Mesendoderm (in vitro differentiated cells): ENCODE measurements around the gene NME9.

ENCODE experiments used
- DNase-seq: peaks from one replicate; pipeline ENCODE4 v3.0.0; 2013
- H2AK5ac ChIP-seq: 2 replicates; pipeline ENCODE4 v1.6.1; 2013; ENCODE audit warnings: low read length, inconsistent platforms
- H2BK120ac ChIP-seq: 2 replicates; pipeline ENCODE4 v1.6.1; 2013; ENCODE audit warnings: low read depth, mild to moderate bottlenecking, low read length, moderate library complexity, mixed read lengths
- H2BK15ac ChIP-seq: replicated peaks from 2 replicates; pipeline ENCODE4 v1.6.1; 2013; ENCODE audit warnings: low read depth, mild to moderate bottlenecking, moderate library complexity
- H2BK5ac ChIP-seq: 2 replicates; pipeline ENCODE4 v1.6.1; 2013; ENCODE audit warnings: low read length, inconsistent platforms
- H3K18ac ChIP-seq: 2 replicates; pipeline ENCODE4 v1.6.1; 2013; ENCODE audit warnings: mild to moderate bottlenecking, low read length, mixed read lengths
- H3K23ac ChIP-seq: one replicate; pipeline ENCODE4 v1.6.1; 2013; ENCODE audit warnings: low read length
- H3K27ac ChIP-seq: 2 replicates; pipeline ENCODE4 v1.5.1; 2013; ENCODE audit warnings: low read depth, mild to moderate bottlenecking, inconsistent platforms, low read length, moderate library complexity
- H3K27me3 ChIP-seq: 2 replicates; pipeline ENCODE4 v1.6.1; 2013; ENCODE audit warnings: low read length, control low read depth, mild to moderate bottlenecking, inconsistent platforms; ENCODE audit not compliant: insufficient read depth, poor library complexity
- H3K36me3 ChIP-seq: 2 replicates; pipeline ENCODE4 v1.6.1; 2013; ENCODE audit warnings: low read length, inconsistent platforms; ENCODE audit not compliant: control insufficient read depth, insufficient read depth
- H3K4ac ChIP-seq: one replicate; pipeline ENCODE4 v1.6.1; 2013; ENCODE audit warnings: low read depth, mild to moderate bottlenecking, low read length, moderate library complexity
- H3K4me1 ChIP-seq: 2 replicates; pipeline ENCODE4 v1.6.1; 2013; ENCODE audit warnings: low read depth, low read length, inconsistent platforms; ENCODE audit not compliant: control insufficient read depth
- H3K4me2 ChIP-seq: 2 replicates; pipeline ENCODE4 v1.6.1; 2013; ENCODE audit warnings: low read length
- H3K4me3 ChIP-seq: 2 replicates; pipeline ENCODE4 v1.5.1; 2013; ENCODE audit warnings: mild to moderate bottlenecking, low read length
- H3K56ac ChIP-seq: one replicate; pipeline ENCODE4 v1.6.1; 2013; ENCODE audit warnings: low read length
- H3K79me1 ChIP-seq: 2 replicates; pipeline ENCODE4 v1.6.1; 2013; ENCODE audit warnings: low read length, inconsistent platforms
- H3K79me2 ChIP-seq: 2 replicates; pipeline ENCODE4 v1.6.1; 2013; ENCODE audit warnings: mild to moderate bottlenecking, low read length; ENCODE audit not compliant: control insufficient read depth, insufficient read depth
- H3K9ac ChIP-seq: 2 replicates; pipeline ENCODE4 v1.6.1; 2013; ENCODE audit warnings: low read length, inconsistent platforms
- H4K5ac ChIP-seq: one replicate; pipeline ENCODE4 v1.6.1; 2013; ENCODE audit warnings: low read length
- H4K8ac ChIP-seq: one replicate; pipeline ENCODE4 v1.6.1; 2013; ENCODE audit warnings: low read depth, mild to moderate bottlenecking, control low read depth, low read length, moderate library complexity
- WGBS: extraction: QIAGEN DNeasy Blood & Tissue Kit; methylation state at CpG from one replicate; pipeline ENCODE4 v1.1.7; 2013; ENCODE audit warnings: low lambda C conversion rate, missing lambda C conversion rate; ENCODE audit not compliant: insufficient coverage; ENCODE audit errors: extremely low coverage; 5-methylcytosine and 5-hydroxymethylcytosine counted together

NME9 gene

DNA sequence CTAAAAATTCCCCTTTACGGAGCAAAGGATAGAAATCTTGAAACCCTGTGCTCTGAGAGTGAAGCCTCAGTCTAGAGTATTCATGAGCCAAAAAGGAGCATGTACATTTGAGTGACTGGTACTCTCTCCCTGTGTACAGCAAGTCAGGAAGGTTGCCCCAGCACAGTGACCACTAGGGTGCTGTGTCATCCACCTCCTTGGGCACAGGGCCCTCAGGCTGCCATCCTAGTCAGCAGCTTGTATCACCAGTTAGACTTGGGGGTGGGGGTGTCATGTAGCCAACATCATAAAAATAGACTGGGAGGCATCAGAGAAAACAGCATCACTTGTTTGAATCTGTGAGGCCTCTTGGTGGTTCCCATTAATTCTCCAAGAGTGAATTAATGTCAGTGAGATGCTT is 12.0 kb downstream of the NME9 start:
- no CpG with 5 or more reads among the region's 1 CpG for WGBS

DNA sequence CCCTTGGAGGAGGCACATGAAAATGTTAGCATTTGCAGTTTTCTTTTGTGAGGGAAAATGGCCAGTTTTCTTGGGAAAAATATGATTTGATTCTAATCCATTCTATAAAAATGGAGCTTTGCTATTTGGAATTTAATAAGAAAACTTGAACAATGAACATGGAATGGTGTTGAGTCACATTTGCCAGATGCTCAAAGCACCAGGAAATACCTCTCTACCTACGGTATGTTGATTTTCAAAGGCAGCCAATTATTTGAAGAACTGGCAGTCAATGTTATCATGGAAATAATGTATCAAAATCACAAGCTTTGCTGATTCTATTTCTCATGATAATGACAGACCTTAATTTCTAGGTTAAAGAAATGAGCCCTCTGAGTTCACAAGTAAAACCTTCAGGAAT is 14.9 kb downstream of the NME9 start:
- Histone ChIP-seq H3K36me3 (no peaks in the 10 kb centered on the region), H3K79me2 (no peaks in the 10 kb centered on the region), H3K4ac (no peak overlapping the region), H3K4me2 (no peak overlapping the region), H3K27me3 (no peaks in the 10 kb centered on the region), H2BK120ac (no peak overlapping the region), H3K79me1 (no peaks in the 10 kb centered on the region), H3K9ac (no peak overlapping the region), H3K56ac (no peak overlapping the region), H4K8ac (no peak overlapping the region), H3K18ac (no peak overlapping the region), H2BK15ac (no peak overlapping the region), H4K5ac (no peak overlapping the region), H3K27ac (no peak overlapping the region), H3K23ac (no peak overlapping the region), H3K4me3 (no peak overlapping the region), H2AK5ac (no peak overlapping the region), H2BK5ac (no peak overlapping the region), H3K4me1 (no peaks in the 10 kb centered on the region)
- no CpG with 5 or more reads among the region's 1 CpG for WGBS
- no peak for DNase-seq

More for the DNA sequence above, 12.0 kb downstream of the NME9 start:
- Histone ChIP-seq H3K9ac (no peak overlapping the region), H2BK120ac (no peak overlapping the region), H3K56ac (no peak overlapping the region), H3K4me3 (no peak overlapping the region), H3K4me1 (no peaks in the 10 kb centered on the region), H3K79me1 (no peaks in the 10 kb centered on the region), H3K36me3 (no peaks in the 10 kb centered on the region), H2BK15ac (no peak overlapping the region), H2BK5ac (no peak overlapping the region), H4K5ac (no peak overlapping the region), H3K4ac (no peak overlapping the region), H2AK5ac (no peak overlapping the region), H3K27ac (no peak overlapping the region), H3K27me3 (no peaks in the 10 kb centered on the region), H4K8ac (no peak overlapping the region), H3K18ac (no peak overlapping the region), H3K23ac (no peak overlapping the region), H3K79me2 (no peaks in the 10 kb centered on the region), H3K4me2 (no peak overlapping the region)
- DNase-seq: no peak

DNA sequence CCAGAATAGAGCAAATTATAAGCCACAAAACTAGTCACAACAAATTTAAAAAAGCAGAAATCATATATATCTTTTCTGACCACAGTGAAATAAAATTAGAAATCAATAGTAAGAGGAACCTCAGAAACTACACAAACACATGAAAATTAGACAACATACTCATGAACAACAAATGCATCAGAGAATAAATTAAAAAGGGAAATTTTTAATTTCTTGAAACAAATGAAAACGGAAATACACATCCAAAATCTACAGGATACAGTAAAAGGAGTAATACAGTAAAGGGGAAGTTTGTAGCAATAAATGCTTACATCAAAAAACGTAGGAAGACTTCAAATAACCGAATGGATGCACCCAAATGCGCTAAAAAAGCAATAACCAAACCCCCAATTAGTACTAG is 19.2 kb downstream of the NME9 start:
- Histone ChIP-seq H2BK5ac (no peak overlapping the region), H2AK5ac (no peak overlapping the region), H3K23ac (no peak overlapping the region), H3K79me1 (no peaks in the 10 kb centered on the region), H3K56ac (no peak overlapping the region), H3K4me1 (no peaks in the 10 kb centered on the region), H2BK15ac (no peak overlapping the region), H3K27me3 (no peaks in the 10 kb centered on the region), H3K27ac (no peak overlapping the region), H3K4me2 (no peak overlapping the region), H4K8ac (no peak overlapping the region), H3K4ac (no peak overlapping the region), H3K79me2 (no peaks in the 10 kb centered on the region), H3K36me3 (no peaks in the 10 kb centered on the region), H3K4me3 (no peak overlapping the region), H3K18ac (no peak overlapping the region), H3K9ac (no peak overlapping the region), H4K5ac (no peak overlapping the region), H2BK120ac (no peak overlapping the region)
- no peak for DNase-seq
- no CpG with 5 or more reads among the region's 4 CpGs for WGBS

- Histone ChIP-seq H3K4ac (no peak overlapping the region), H3K4me1 (no peaks in the 10 kb centered on the region), H3K79me1 (no peaks in the 10 kb centered on the region), H2BK5ac (no peak overlapping the region), H2BK15ac (no peak overlapping the region), H3K27me3 (no peaks in the 10 kb centered on the region), H2BK120ac (no peak overlapping the region), H2AK5ac (no peak overlapping the region), H3K79me2 (no peaks in the 10 kb centered on the region), H3K23ac (no peak overlapping the region), H3K18ac (no peak overlapping the region), H4K5ac (no peak overlapping the region), H3K4me3 (no peak overlapping the region), H4K8ac (no peak overlapping the region), H3K4me2 (no peak overlapping the region), H3K27ac (no peak overlapping the region), H3K9ac (no peak overlapping the region), H3K56ac (no peak overlapping the region), H3K36me3 (no peaks in the 10 kb centered on the region)
- DNase-seq: no peak
These were observed 20.9 kb downstream of the NME9 start for GRCh38 chr3:138308783-138309182.

DNA sequence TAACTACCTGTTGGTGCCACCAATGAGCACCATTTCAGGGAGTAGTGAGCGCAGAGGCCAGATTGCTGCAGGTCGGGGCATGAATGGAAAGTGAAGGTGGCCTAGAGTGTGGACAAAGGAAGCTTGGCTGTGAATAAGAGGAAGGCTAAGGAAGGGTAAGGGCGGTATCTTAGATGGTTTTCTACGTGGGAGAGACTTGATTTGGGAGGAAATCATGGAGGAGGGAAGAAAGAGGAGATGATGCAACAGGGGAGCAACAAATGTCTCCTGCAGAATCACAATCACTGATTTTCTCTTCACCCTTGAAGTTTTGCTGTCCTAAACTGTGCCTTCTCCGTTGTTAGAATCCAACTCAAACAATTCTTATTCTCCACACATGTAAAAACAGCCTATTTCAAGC is 21.8 kb downstream of the NME9 start:
- Histone ChIP-seq H3K27ac (no peak overlapping the region), H3K23ac (no peak overlapping the region), H2BK15ac (no peak overlapping the region), H4K8ac (no peak overlapping the region), H3K56ac (no peak overlapping the region), H3K27me3 (no peaks in the 10 kb centered on the region), H3K9ac (no peak overlapping the region), H3K4ac (no peak overlapping the region), H3K4me2 (no peak overlapping the region), H2AK5ac (no peak overlapping the region), H3K18ac (no peak overlapping the region), H4K5ac (no peak overlapping the region), H2BK120ac (no peak overlapping the region), H2BK5ac (no peak overlapping the region), H3K36me3 (no peaks in the 10 kb centered on the region), H3K4me3 (no peak overlapping the region), H3K4me1 (no peaks in the 10 kb centered on the region), H3K79me1 (no peaks in the 10 kb centered on the region), H3K79me2 (no peaks in the 10 kb centered on the region)
- no peak for DNase-seq
- no CpG with 5 or more reads among the region's 5 CpGs for WGBS

DNA sequence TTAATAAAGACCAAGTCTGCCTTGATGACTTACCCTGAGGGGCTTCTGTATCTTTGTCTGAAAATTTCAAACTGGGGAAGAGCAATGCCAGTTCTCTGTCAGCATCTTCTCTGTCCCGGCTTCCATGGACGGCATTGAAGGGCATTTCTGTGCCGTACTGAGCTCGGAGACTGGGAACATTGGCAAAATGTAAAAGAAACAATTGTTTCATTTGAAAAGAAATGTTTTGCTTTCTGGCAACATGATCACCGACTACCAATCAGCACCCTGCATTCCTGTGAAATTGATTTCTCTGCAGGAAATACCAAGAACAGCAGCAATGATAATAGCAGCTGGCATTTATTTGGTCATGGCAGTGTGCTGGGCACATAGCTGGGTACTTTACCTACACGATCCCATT is 26.2 kb downstream of the NME9 start:
- Histone ChIP-seq H2AK5ac (no peak overlapping the region), H3K79me2 (no peaks in the 10 kb centered on the region), H3K27me3 (no peaks in the 10 kb centered on the region), H3K4me3 (no peak overlapping the region), H3K56ac (no peak overlapping the region), H2BK15ac (no peak overlapping the region), H4K5ac (no peak overlapping the region), H2BK120ac (no peak overlapping the region), H3K18ac (no peak overlapping the region), H3K27ac (no peak overlapping the region), H3K9ac (no peak overlapping the region), H3K36me3 (no peaks in the 10 kb centered on the region), H3K79me1 (no peaks in the 10 kb centered on the region), H3K4ac (no peak overlapping the region), H3K4me2 (no peak overlapping the region), H4K8ac (no peak overlapping the region), H3K23ac (no peak overlapping the region), H3K4me1 (no peaks in the 10 kb centered on the region), H2BK5ac (no peak overlapping the region)
- DNase-seq: no peak
- no CpG with 5 or more reads among the region's 6 CpGs for WGBS
